ENCODE results near the gene PRR15. TPM values are rescaled to one million over a fixed set of nuclear protein-coding genes. Genes with fewer than 3 reads are reported as not detected.

Gene PRR15
- total and polyA plus RNA-seq, 2 of the 13 experiments (the other 11 are each of a cell fraction or from before 2014, with no cell fraction given): 2.3 to 7.8 TPM

- no peak for ATAC-seq
- no peak overlapping the region for H3K4me3 ChIP-seq (replicated peaks in 1 of 3; ENCODE audit: insufficient read depth in 1 of 3, low read depth in 2 of 3, low read length in 3 of 3)
- WGBS (ENCODE audit: low lambda C conversion rate): no CpG with 5 or more reads among the region's 2 CpGs
- H3K79me2 ChIP-seq (ENCODE audit: insufficient read depth, low read length): no peaks in the 10 kb centered on the region
- H4K20me1 ChIP-seq (ENCODE audit: insufficient read depth, low read length): no peaks in the 10 kb centered on the region
- no peak overlapping the region for H3K4me2 ChIP-seq (ENCODE audit: low read depth, low read length)
- no peak overlapping the region for H3K9ac ChIP-seq (ENCODE audit: insufficient read depth, low read depth, low read length)
- no peaks in the 10 kb centered on the region for H3K9me3 ChIP-seq (ENCODE audit: low read length)
- no TSS peak for BruUV-seq (replicated peaks)
- no peak for DNase-seq (ENCODE audit: low spot score)
- ChIA-PET POLR2A (no interaction called here), CTCF (ENCODE audit: low intra/inter-chr PET ratio, low total read pairs) (no interaction called here)
- no peak overlapping the region for H3K27ac ChIP-seq (ENCODE audit: extremely low read length, insufficient read depth, low read length)
- H3K4me1 ChIP-seq (ENCODE audit: insufficient read depth, low read length): no peaks in the 10 kb centered on the region
- intact Hi-C loops (cut with micrococcal nuclease; ENCODE audit: unreplicated experiment) (no loop called here), in situ Hi-C loops (cut with HindIII; ENCODE audit: extremely low pct_ligation_motif_present, low pct_unique_long_range_greater_than_20kb) (no loop called here)
- TF ChIP-seq HCFC1 (IDR thresholded peaks at IDR 0.05; ENCODE audit: low read depth, low read length) (no peak), SP2 (CRISPR knock-in tag; IDR thresholded peaks at IDR 0.05) (no peak), KLF11 (CRISPR knock-in tag; IDR thresholded peaks at IDR 0.05) (no peak), GZF1 (CRISPR knock-in tag; IDR thresholded peaks at IDR 0.05) (no peak), CERS6 (CRISPR knock-in tag; IDR thresholded peaks at IDR 0.05) (no peak), ZNF30 (CRISPR knock-in tag; IDR thresholded peaks at IDR 0.05) (no peak), TOPORS (CRISPR knock-in tag; IDR thresholded peaks at IDR 0.05) (no peak), ARNTL (CRISPR knock-in tag; IDR thresholded peaks at IDR 0.05) (no peak)
- FAIRE-seq: no peak
- H3K27me3 ChIP-seq (ENCODE audit: control insufficient read depth in 1 of 2, insufficient read depth in 2 of 2, low read length in 2 of 2): no peaks in the 10 kb centered on the region
- no peaks in the 10 kb centered on the region; a peak in 1 of 5 replicates for H3K36me3 ChIP-seq (replicated peaks in 1 of 2; ENCODE audit: control insufficient read depth in 1 of 2, insufficient read depth in 2 of 2, low read length in 2 of 2)
- no peak overlapping the region for H2AFZ ChIP-seq (ENCODE audit: low read length)
Measured at GRCh38 chr7:29539471-29539870, 24.2 kb upstream of the PRR15 start.

- DNase-seq (ENCODE audit: low spot score) (no peak), FAIRE-seq (no peak), ATAC-seq (no peak)
- 94% methylated on average over 3 of the region's 3 CpGs for WGBS (ENCODE audit: low lambda C conversion rate)
- Histone ChIP-seq H3K4me3 (replicated peaks in 1 of 3; ENCODE audit: insufficient read depth in 1 of 3, low read depth in 2 of 3, low read length in 3 of 3) (no peak overlapping the region), H2AFZ (ENCODE audit: low read length) (no peak overlapping the region), H3K36me3 (replicated peaks in 1 of 2; ENCODE audit: control insufficient read depth in 1 of 2, insufficient read depth in 2 of 2, low read length in 2 of 2) (peaks cover 0 to under 1% of the 10 kb centered on the region in 2 experiments; a peak in 2 of 5 replicates), H3K79me2 (ENCODE audit: insufficient read depth, low read length) (no peaks in the 10 kb centered on the region), H3K27ac (ENCODE audit: extremely low read length, insufficient read depth, low read length) (no peak overlapping the region), H3K4me1 (ENCODE audit: insufficient read depth, low read length) (no peaks in the 10 kb centered on the region), H4K20me1 (ENCODE audit: insufficient read depth, low read length) (no peaks in the 10 kb centered on the region), H3K27me3 (ENCODE audit: control insufficient read depth in 1 of 2, insufficient read depth in 2 of 2, low read length in 2 of 2) (no peaks in the 10 kb centered on the region), H3K4me2 (ENCODE audit: low read depth, low read length) (no peak overlapping the region), H3K9ac (ENCODE audit: insufficient read depth, low read depth, low read length) (no peak overlapping the region), H3K9me3 (ENCODE audit: low read length) (no peaks in the 10 kb centered on the region)
- in situ Hi-C loops (cut with HindIII; ENCODE audit: extremely low pct_ligation_motif_present, low pct_unique_long_range_greater_than_20kb) (no loop called here), intact Hi-C loops (cut with micrococcal nuclease; ENCODE audit: unreplicated experiment) (loop anchor here (10.0 kb wide), 1 partner anchor 53 kb away; no protein-coding TSS in a partner anchor)
- BruUV-seq (replicated peaks): no TSS peak
- no peak for TF ChIP-seq PATZ1 (CRISPR knock-in tag; IDR thresholded peaks at IDR 0.05)
- ChIA-PET CTCF (ENCODE audit: low intra/inter-chr PET ratio, low total read pairs) (no interaction called here), POLR2A (no interaction called here)
Measured at GRCh38 chr7:29547421-29547820, 16.2 kb upstream of the PRR15 start.
